ENCODE data around the gene CCNT2.
"Not testable (repeated sequence)": the region's sequence is repeated elsewhere in the genome, so short reads cannot be mapped to it uniquely, and the experiment has no call there.

The CCNT2 gene

DNA sequence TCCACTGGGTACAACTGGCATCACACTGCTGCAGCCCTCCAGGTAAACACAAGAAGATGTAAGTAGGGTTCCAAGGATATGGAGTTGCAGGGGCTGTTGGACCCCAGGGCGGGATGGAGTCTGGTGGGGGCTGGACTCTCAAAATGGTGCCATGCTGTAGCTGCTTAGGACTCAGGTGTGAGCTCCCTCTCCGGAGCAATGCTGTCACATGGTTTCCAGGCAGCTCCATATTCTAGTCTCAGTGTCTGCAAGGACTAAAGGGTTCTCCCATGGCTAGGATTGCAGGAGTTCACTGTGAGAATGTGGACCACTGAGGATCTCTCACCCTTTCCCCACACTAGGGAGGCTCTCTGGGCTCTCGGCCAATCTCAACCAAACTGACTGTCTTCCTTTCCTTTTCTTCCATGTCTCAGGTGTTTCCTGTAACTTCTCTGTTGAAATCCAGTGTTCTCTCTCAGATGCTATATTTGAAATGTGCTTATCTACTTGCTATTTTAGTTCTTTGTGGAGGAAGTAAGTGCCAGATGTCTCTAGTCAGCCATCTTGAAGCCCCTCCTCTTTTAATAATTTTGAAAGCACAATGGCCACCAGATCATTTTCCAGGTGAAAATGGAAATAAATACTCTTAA lies 57.6 kb downstream of the CCNT2 start:
- no peak for DNase-seq

DNA sequence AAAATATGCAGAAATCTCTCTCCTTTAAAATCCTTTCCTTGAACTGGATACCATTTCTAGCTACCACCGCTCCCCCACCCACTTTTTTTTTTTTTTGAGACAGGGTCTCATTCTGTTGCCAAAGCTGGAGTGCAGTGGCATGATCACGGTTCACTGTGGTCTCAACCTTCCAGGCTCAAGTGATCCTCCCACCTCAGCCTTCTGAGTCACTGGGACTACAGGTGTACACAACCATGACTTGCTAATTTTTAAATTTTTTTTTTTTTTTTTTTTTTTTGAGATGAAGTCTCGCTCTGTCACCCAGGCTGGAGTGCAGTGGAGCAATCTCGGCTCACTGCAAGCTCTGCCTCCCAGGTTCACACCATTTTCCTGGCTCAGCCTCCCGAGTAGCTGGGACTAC lies 58.5 kb downstream of the CCNT2 start:
- DNase-seq, result not testable (repeated sequence)

GRCh38 chr2:134979221-134979620 lies 60.6 kb downstream of the CCNT2 start:
- DNase-seq, result no peak

DNA sequence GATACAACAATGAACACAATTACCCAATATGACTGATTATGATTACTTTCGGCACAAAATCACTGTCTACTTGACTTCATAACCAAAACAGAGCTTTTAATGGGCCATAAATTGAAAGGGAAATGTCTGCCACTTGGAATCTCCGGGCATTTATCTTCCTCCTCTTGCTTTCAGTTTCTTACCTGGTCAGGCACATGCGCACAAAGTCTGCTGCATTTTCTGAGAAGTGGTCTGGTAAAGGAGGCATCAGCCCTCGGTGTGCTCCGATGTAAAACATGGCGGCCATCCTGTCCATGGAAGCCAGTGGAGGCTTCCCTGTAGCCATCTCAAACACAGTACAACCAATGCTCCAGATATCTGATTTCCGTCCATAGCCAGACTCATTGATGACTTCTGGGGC lies 62.0 kb downstream of the CCNT2 start:
- no peak for DNase-seq

- no peak for DNase-seq
Observed at GRCh38 chr2:134982603-134983002, 64.0 kb downstream of the CCNT2 start.

DNA sequence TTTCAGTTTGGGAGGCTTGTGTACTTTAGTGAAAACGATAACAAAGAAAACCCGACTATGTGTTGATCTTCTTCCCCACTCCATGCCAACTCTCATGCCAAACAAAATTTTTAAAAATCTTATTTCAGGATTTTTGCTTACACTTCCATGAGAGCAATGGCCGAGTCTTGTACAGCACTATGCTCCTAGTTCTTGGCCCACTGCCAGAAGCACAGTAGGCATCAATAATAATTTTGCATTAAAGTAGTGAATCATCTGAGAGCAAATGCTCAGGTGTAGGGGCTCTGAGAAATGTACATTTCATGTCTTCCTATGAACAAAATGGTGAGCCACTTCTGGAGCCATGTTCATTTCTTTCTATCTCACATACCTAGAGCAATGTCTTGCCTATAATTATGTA lies 66.4 kb downstream of the CCNT2 start:
- no peak for DNase-seq

DNA sequence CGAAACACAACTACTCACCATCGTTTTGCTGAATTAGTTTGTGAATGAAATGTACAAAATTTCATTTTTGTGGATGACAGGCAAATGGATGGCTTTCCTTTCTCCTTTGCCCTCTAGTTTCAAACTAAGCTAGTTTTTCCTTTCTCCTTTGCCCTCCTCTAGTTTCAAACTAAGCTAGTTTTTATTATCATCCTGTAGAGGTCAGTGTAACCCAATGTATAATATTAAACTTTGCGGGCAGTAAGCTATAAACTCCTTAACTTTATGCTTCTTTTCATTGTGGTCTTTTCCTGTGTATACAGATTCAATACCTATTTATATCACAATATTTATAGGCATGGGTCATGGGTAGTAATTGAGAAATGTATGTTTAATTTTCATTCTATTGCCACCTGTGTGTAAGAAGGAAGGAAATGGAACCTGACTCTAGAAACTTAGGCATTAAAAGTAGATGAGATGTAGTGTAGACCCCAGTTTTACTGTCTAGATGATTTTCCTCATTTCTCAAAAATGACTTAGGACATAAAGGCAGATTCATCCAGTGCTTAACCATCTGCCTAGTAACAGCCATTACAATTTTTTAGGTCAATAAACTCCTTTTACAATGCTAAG lies 70.5 kb downstream of the CCNT2 start:
- DNase-seq, result no peak

DNA sequence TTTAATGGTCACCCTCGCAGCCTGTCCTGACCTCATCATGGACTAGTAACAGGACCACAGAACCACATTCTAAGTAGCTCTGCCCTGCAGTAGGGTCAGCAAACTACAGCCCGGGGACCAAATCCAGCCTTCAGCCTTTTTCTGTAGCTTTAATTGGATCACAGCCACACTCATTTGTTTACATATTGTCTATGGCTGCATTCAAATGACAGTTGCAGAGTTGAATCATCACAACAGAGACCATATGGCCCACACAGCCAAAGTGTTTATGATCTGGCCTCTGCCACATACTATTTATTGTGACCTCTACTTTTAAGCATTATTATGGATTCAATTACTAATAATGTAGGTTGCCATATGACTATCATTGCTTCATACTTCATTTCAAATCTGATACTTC lies 80.9 kb downstream of the CCNT2 start:
- no peak for DNase-seq

- DNase-seq, result no peak
Observed at GRCh38 chr2:135002836-135003235, 84.2 kb downstream of the CCNT2 start.

- peak; percentile 76 for DNase-seq
Observed at GRCh38 chr2:135004005-135004746, 85.6 kb downstream of the CCNT2 start.

GRCh38 chr2:135005753-135006152 lies 87.1 kb downstream of the CCNT2 start:
- no peak for DNase-seq

Data from stimulated activated CD4-positive, alpha-beta T cell treated with anti-CD3 and anti-CD28 coated beads, Interleukin-12 subunit alpha, Interleukin-12 subunit beta, amount 100 ng/mL, for 4 hours (primary cell).